Left hindlimb (tissue), 1 donor: ENCODE data around the gene NDUFB3.
"Not testable (repeated sequence)": the region's sequence is repeated elsewhere in the genome, so short reads cannot be mapped to it uniquely, and the experiment has no call there.

Experiments
- DNase-seq: peaks from one replicate; pipeline ENCODE4 v3.0.0-alpha.2; 2018

Gene NDUFB3

DNA sequence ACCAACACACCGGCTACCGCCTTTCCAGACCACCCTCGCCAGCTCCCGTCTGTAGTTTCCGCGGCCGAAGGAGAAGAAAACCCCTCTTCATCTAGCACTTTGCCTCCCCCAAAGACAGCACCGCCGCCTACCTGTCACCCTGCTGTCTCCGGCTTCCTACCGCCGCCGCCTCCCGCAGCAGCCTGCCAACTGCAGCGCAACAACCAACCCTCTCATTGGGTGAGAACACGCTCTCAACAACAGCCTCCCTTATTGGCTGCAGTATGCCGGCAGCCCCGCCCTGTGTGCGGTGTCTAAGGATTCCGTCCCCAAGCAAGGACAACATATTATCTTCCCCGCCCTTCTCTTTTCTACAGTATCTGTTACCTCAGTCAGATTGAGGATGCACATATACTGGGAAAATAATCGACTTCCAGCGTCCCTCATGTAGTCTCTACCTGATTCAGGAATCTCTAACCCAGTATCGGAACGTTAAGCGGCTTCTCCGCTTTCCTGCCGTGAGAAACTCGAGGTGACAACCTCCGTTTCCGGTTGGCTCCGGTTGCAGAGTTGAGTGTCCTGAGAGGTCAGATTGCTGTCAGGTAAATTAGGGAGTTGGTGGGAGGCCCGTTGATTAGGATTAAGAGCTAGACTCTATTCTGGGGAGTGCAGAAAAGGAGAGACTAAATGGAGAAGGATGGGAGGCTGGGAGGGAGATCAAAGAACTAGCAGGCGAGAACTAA, at the start of gene NDUFB3, which contains the start of gene HYCC2:
Gene NDUFB3 (plus strand): TSS at position 523 of the 722 bp plus-strand sequence. CDS start 6,882 bp downstream, outside the sequence.
Gene HYCC2 (minus strand): TSS at position 193 of the 722 bp plus-strand sequence. CDS start 47,662 bp downstream, outside the sequence.
- peak; percentile 93 for DNase-seq

DNA sequence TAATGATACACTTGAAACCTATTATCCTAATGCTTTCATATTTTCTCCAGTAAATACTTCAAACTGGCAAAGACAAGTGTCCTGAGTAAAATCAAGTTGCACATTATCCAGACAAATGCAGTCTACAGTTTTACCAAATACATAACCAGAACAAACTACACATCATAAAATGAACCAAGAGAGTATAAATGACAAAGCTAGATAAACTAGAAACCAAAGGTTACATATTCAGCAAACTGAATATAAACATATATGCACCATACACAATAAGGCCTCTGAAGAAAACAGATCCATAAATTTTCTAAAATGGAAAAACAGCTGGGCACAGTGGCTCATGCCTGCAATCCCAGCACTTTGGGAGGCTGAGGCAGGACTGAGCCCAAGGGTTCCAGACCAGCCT, 47.3 kb upstream of the NDUFB3 start:
- no peak for DNase-seq

DNA sequence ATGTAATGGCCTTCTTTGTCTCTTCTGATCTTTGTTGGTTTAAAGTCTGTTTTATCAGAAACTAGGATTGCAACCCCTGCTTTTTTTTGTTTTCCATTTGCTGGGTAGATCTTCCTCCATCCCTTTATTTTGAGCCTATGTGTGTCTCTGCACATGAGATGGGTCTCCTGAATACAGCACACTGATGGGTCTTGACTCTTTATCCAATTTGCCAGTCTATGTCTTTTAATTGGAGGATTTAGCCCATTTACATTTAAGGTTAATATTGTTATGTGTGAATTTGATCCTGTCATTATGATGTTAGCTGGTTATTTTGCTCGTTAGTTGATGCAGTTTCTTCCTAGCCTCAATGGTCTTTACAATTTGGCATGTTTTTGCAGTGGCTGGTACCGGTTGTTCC, 37.4 kb upstream of the NDUFB3 start:
- DNase-seq = not testable (repeated sequence)

DNA sequence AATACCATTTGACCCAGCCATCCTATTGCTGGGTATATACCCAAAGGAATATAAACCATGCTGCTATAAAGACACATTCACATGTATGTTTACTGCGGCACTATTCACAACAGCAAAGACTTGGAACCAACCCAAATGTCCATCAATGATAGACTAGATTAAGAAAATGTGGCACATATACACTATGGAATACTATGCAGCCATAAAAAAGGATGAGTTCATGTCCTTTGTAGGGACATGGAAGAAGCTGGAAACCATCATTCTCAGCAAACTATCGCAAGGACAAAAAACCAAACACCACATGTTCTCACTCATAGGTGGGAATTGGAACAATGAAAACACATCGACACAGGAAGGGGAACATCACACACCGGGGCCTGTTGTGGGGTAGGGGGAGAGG, 33.4 kb upstream of the NDUFB3 start:
- DNase-seq = not testable (repeated sequence)

- no peak for DNase-seq
Observed at GRCh38 chr2:201038855-201039254, 32.9 kb upstream of the NDUFB3 start.

DNA sequence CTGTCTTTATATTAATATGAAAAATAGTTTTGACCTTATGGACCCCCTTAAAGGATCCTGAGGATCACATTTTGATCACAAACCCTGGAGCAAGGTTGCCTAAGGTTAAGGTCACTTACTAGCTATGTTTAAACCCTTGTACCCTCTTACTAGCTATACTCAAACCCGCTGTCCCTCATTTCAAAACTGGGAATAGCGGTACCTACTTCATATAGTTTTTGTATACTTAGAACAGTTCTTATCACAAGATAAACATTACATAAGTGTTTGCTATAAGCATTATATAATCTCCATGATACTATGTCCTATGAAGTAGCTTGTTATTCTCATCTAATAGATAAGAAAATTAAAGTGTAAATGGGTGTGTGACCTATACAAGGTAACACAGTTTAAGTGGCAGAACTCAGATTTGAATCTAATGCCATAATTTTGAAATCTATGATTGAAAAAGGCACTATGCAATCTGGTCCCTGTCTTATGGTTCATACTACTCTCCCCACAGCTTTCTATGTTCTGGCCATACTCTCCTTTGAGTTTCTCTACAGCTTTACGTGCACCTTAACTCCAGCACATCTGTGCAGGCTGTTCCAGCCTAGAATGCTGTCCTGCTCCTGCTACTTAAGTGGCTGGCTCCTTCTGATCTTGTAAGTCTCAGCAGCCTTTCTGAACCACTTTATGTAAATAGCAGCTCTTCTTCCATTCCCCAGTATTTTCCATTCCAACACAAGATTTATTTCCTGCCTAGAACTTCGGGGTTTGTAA, 30.8 kb upstream of the NDUFB3 start:
- no peak for DNase-seq

GRCh38 chr2:201042451-201042850, 29.4 kb upstream of the NDUFB3 start:
- DNase-seq = not testable (repeated sequence)

DNA sequence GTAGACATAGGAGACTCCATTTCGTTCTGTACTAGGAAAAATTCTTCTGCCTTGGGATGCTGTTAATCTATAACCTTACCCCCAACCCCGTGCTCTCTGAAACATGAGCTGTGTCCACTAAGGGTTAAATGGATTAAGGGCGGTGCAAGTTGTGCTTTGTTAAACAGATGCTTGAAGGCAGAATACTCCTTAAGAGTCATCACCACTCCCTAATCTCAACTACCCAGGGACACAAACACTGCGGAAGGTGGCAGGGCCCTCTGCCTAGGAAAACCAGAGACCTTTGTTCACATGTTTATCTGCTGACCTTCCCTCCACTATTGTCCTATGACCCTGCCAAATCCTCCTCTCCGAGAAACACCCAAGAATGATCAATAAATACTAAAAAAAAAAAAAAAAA, 28.8 kb upstream of the NDUFB3 start:
- not testable (repeated sequence) for DNase-seq

- DNase-seq = no peak
Observed at GRCh38 chr2:201046881-201047280, 24.9 kb upstream of the NDUFB3 start.

DNA sequence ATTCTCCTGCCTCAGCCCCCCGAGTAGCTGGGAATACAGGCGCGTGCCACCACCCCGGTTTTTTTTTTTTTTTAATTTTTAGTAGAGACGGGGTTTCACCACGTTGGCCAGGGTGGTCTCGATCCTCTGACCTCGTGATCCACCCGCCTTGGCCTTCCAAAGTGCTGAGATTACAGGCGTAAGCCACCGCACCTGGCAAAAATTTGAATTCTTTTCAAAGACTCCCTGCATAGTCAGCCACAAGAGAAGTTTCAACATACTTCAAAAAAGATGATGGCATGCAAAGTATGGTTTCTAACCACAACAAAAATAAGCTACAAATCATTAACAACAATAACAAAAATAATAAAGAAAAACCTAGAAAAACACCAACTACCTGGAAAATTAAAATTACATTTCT, 22.3 kb upstream of the NDUFB3 start:
- no peak for DNase-seq

- no peak for DNase-seq
Observed at GRCh38 chr2:201057087-201057521, 14.7 kb upstream of the NDUFB3 start.

GRCh38 chr2:201057715-201058248, 14.0 kb upstream of the NDUFB3 start:
- DNase-seq = no peak

GRCh38 chr2:201058914-201059313, 12.9 kb upstream of the NDUFB3 start:
- no peak for DNase-seq

- no peak for DNase-seq
Observed at GRCh38 chr2:201059961-201060755, 11.6 kb upstream of the NDUFB3 start.

DNA sequence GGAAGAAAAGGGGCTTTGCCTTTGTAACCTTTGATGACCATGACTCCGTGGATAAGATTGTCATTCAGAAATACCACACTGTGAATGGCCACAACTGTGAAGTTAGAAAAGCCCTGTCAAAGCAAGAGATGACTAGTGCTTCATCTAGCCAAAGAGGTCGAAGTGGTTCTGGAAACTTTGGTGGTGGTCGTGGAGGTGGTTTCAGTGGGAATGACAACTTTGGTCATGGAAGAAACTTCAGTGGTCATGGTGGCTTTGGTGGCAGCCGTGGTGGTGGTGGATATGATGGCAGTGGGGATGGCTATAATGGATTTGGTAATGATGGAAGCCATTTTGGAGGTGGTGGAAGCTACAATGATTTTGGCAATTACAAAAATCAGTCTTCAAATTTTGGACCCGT, 8.3 kb upstream of the NDUFB3 start:
- DNase-seq = not testable (repeated sequence)

- no peak for DNase-seq
Observed at GRCh38 chr2:201064797-201065329, 6.9 kb upstream of the NDUFB3 start.

DNA sequence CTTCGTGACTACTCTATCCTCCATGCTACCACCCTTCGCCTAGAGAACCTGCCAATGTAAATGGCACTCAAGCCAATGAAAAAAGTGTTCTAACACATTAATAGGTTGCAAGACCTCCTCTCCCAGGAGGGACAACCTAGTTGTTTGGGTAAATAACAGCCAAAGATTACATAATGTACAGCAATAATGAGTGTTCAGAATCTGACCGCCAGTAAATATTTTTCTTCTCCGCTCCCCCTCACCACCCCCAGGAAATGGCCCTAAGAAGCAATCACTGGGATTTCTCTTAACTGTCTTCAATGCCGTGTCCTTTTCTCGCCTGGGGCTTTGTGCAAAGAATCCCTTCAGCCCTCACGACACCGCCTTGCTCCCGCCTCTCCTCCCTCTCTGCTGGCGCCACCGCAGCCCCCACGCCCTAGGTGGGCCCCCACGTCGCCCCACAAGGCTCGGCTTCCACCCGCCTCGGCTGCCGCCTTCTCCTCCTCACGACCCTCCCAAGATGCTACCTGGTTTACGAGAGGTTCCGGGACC, 788 bp upstream of the NDUFB3 start:
- DNase-seq = no peak

DNA sequence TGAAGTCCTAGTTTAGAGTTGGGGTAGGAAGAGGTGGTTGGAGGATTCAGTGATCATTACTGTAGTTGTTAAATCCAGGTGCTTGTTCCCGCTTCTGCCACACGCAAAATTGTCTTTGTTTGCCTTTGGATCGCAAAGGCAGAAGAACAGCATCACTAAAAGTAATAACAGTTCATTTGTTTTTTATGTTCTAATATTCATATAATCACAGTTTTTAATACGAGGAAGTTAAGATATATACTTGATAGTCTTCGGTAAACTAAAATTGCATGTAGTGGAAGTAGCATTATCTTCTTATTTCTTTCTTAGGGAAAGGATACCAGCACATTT, 365 bp downstream of the NDUFB3 start:
- DNase-seq = no peak

DNA sequence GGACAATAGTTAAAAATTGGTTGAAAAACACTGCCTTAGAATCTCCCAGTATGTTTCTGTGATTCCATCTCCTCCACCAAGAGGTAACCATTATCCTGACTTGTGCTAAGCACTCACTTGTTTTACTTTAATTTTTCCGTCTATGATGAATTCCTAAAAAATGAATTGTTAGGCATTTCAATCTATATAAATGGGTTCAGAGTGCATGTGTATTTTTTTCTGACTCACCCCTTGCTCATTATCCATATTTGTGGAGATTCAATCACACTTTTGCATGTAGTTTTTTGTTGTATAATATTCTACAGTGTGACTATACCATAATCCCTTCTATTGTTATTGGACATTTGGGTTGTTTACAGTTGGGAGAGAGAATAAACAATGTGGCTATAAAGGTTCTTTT, 1.3 kb downstream of the NDUFB3 start:
- no peak for DNase-seq

DNA sequence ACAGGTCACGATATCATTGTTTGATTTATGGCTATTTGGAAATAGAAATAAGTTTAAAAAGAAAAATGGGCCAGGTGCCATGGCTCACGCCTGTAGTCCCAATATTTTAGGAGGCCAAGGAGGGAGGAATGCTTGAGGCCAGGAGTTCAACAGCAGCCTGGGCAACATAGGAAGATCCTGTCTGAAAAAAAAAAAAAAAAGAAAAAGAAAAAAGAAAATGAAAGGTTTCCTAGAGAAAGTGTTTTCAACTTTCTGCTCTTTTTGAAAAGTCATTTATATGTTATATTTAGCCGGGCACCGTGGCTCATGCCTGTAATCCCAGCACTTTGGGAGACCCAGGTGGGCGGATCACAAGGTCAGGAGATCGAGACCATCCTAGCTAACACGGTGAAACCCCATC, 3.2 kb downstream of the NDUFB3 start:
- no peak for DNase-seq

DNA sequence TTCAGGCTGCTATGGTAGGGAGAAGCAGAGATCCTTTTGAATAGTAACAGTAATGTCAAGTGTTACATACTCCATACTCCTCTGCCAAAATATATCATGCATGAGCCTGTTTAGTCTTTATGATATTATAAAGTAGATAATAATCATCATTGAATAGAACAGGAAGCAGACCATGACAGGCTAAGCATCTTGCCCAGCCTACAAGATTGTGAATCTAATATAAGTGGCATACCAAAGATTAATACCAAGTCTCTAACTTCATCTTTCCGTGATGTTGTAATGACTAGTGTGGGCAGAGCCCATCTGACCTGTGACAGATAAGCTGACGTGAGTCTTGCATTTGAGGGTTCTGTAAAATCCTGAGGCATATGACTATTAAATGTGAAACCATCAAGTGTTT, 13.1 kb downstream of the NDUFB3 start:
- no peak for DNase-seq

DNA sequence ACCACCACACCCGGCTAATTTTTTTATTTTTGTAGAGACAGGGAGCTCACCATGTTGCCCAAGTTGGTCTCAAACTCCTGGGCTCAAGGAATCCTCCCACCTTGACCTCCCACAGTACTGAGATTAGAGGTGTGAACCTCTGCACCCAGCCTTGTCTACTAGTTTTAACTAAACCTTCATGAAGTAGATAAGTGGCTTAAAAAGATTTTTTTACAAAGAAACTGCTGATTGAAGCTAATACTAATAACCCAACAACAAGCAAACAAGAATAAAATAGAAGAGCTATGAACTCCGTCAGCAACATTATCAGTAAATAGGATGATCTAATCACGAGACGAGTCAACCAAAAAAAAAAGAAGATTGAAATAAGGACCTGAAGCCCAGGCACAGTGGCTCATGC, 18.8 kb downstream of the NDUFB3 start:
- no peak for DNase-seq

- no peak for DNase-seq
Observed at GRCh38 chr2:201093573-201093972, 21.8 kb downstream of the NDUFB3 start.
